T-cell (primary cell): Measurements from ENCODE around the gene LRRC36. TPM values are rescaled to one million over a fixed set of nuclear protein-coding genes. Genes with fewer than 3 reads are reported as not detected.
A peak's percentile ranks its signal among the peaks of the same experiment; 100 is the strongest.
"Not testable (repeated sequence)": the region's sequence is repeated elsewhere in the genome, so short reads cannot be mapped to it uniquely, and the experiment has no call there.

Source experiments
- ATAC-seq, 4 experiments: fragments of 200-7000 bp in 3 of 4; fragments of 150-1000 bp in 1 of 4; cut with Tn5 transposase; replicated peaks in 1 of 4; 1 replicate in 3 of 4; 2 replicates in 1 of 4; pipeline ENCODE4 v1.10.0; 2021; ENCODE audit warnings: moderate library complexity in 3 of 4, mild to moderate bottlenecking in 2 of 4, moderate number of reproducible peaks in 1 of 4
- CTCF ChIA-PET, 2 donors: fragments of 300-600 bp; sonication (Branson Sonifier 250); formaldehyde crosslinking; loops; one replicate each; lab custom pipeline; 2022; ENCODE audit warnings: antibody characterized with exemption in 2 of 2; lab: Charles Lee
- POLR2A ChIA-PET, 2 donors: fragments of 300-600 bp; sonication (Branson Sonifier 250); formaldehyde crosslinking; loops; one replicate each; lab custom pipeline; 2022; ENCODE audit warnings: antibody characterized with exemption in 2 of 2; lab: Charles Lee
- DNase-seq, 35 experiments: peaks; one replicate each; pipeline versions ENCODE4 v3.0.0 to v3.0.0-alpha.2; 2013 to 2023
- H3K27ac ChIP-seq: one replicate; pipeline ENCODE4 v1.5.1; 2013; ENCODE audit warnings: low read length
- H3K27me3 ChIP-seq, 2 experiments: replicated peaks in 1 of 2; 1 replicate in 1 of 2; 2 replicates in 1 of 2; pipeline versions ENCODE4 v1.6.1 to v1.7.0; 2013; ENCODE audit warnings: low read length in 1 of 2, mixed read lengths in 1 of 2; ENCODE audit not compliant: control insufficient read depth in 2 of 2, insufficient read depth in 2 of 2; ENCODE audit errors: extremely low read depth in 1 of 2
- H3K36me3 ChIP-seq, 2 donors: 1 replicate in 1 of 2; 2 replicates in 1 of 2; pipeline versions ENCODE4 v1.6.1 to v1.7.0; 2013; ENCODE audit warnings: low read length in 1 of 2; ENCODE audit not compliant: control insufficient read depth in 2 of 2, insufficient read depth in 1 of 2; ENCODE audit errors: extremely low read depth in 1 of 2
- H3K4me1 ChIP-seq, 2 experiments: 1 replicate in 1 of 2; 2 replicates in 1 of 2; pipeline versions ENCODE4 v1.6.1 to v1.7.0; 2013; ENCODE audit warnings: low read length in 2 of 2, mixed read lengths in 1 of 2; ENCODE audit not compliant: insufficient read depth in 2 of 2, control insufficient read depth in 1 of 2; ENCODE audit errors: extremely low read depth in 1 of 2
- H3K4me3 ChIP-seq, 2 donors: 1 replicate in 1 of 2; 2 replicates in 1 of 2; pipeline versions ENCODE4 v1.5.1 to v1.7.0; 2013; ENCODE audit warnings: mild to moderate bottlenecking in 2 of 2, low read length in 1 of 2, moderate library complexity in 1 of 2; ENCODE audit not compliant: control insufficient read depth in 1 of 2; ENCODE audit errors: extremely low read depth in 1 of 2
- H3K9me3 ChIP-seq: 2 replicates; pipeline ENCODE4 v1.7.0; 2013
- H3K27ac Mint-ChIP-seq, 2 donors: one replicate each; pipeline ENCODE4 v1.8.0; 2020 to 2021; ENCODE audit warnings: mild to moderate bottlenecking in 2 of 2, mixed read lengths in 2 of 2
- H3K27me3 Mint-ChIP-seq, 2 donors: one replicate each; pipeline ENCODE4 v1.8.0; 2021 to 2022; ENCODE audit warnings: mixed read lengths in 2 of 2
- H3K36me3 Mint-ChIP-seq: one replicate; pipeline ENCODE4 v1.8.0; 2021; ENCODE audit warnings: mixed read lengths
- H3K4me1 Mint-ChIP-seq, 3 donors: one replicate each; pipeline ENCODE4 v1.8.0; 2020 to 2022; ENCODE audit warnings: mixed read lengths in 3 of 3, mild to moderate bottlenecking in 1 of 3
- H3K4me3 Mint-ChIP-seq, 3 donors: one replicate each; pipeline ENCODE4 v1.8.0; 2020 to 2022; ENCODE audit warnings: mild to moderate bottlenecking in 3 of 3, mixed read lengths in 3 of 3, moderate library complexity in 3 of 3
- H3K9me3 Mint-ChIP-seq, 3 donors: one replicate each; pipeline ENCODE4 v1.8.0; 2020 to 2022; ENCODE audit warnings: mixed read lengths in 3 of 3
- WGBS: methylation state at CpG from one replicate; pipeline ENCODE4 v1.1.5; 2013; ENCODE audit warnings: missing lambda C conversion rate; ENCODE audit not compliant: insufficient coverage; 5-methylcytosine and 5-hydroxymethylcytosine counted together
- total RNA-seq, 35 experiments: library from RNA in 6 of 35; stranded (reverse) in 6 of 35; fragments of 120-200 nt in 1 of 35; gene quantifications; one replicate each; pipeline versions ENCODE4 v1.2.1 to v1.2.4 and lab custom pipeline; 2013 to 2026

The LRRC36 gene
- total RNA-seq, 5 donors from 2014 or later (not counting 1 experiment from before 2014, with no cell fraction given) = not detected

DNA sequence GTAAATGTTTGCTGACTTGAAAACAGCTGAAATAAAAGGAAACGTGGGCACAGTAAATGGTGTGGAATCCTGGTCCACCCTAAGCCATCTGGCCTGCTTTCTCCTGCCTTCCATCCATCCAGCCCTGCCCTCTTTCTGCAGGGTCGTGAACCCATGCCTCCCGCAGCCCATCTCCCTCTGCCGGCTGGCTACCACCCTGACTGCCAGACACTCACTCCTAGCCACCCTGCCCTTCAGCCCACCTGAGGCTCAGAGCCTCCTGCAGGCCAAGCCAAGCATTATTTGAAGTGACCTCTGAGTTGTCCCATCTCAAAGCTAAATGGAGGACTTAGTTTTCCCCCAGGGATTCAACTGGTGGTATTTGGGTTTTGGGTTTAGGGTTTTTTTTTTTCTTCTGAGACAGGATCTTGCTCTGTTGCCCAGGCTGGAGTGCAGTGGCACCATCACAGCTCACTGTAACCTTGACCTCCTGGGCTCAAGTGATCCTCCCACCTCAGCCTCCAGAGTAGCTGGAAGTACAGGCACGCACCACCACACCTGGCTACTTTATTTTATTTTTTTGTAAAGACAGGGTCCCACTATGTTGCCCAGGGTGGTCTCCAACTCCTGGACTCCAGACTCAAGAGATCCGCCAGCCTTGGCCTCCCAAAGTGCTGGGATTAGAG, 81.3 kb downstream of the LRRC36 start:
- ChIA-PET CTCF (no interaction called here), POLR2A (interaction anchor here in 1 of 2 donors (0.6 kb wide), 1 partner anchor 33 kb away, joined by 3 read pairs; no protein-coding TSS in a partner anchor)
- WGBS = 96% methylated on average over 3 of the region's 6 CpGs

GRCh38 chr16:67409631-67410030, 83.0 kb downstream of the LRRC36 start:
- no peaks in the 10 kb centered on the region for H3K36me3 ChIP-seq
- no peak overlapping the region for H3K4me3 ChIP-seq
- no peak overlapping the region for H3K4me3 Mint-ChIP-seq
- 91% methylated on average over 7 of the region's 9 CpGs for WGBS
- H3K9me3 Mint-ChIP-seq = no peaks in the 10 kb centered on the region
- no peaks in the 10 kb centered on the region for H3K36me3 Mint-ChIP-seq
- H3K27me3 ChIP-seq = peaks cover 0 to 27% of the 10 kb centered on the region in 2 experiments
- peaks cover 5 to 10% of the 10 kb centered on the region in 2 donors for H3K27me3 Mint-ChIP-seq
- H3K27ac Mint-ChIP-seq = no peak overlapping the region
- POLR2A ChIA-PET = no interaction called here
- ATAC-seq (no peak), DNase-seq (no peak)
- H3K4me1 ChIP-seq = no peaks in the 10 kb centered on the region
- H3K4me1 Mint-ChIP-seq = no peaks in the 10 kb centered on the region
- CTCF ChIA-PET = no interaction called here
- no peaks in the 10 kb centered on the region for H3K9me3 ChIP-seq
- H3K27ac ChIP-seq = no peak overlapping the region

More for the DNA sequence above, 81.3 kb downstream of the LRRC36 start:
- peaks cover 0 to 33% of the 10 kb centered on the region in 2 experiments for H3K27me3 ChIP-seq
- H3K27me3 Mint-ChIP-seq = peaks cover 10% of the 10 kb centered on the region in 2 donors
- ATAC-seq = no peak
- no peak overlapping the region for H3K4me3 Mint-ChIP-seq
- H3K4me1 ChIP-seq = no peaks in the 10 kb centered on the region
- H3K4me1 Mint-ChIP-seq = no peaks in the 10 kb centered on the region
- DNase-seq = no peak
- H3K27ac ChIP-seq = no peak overlapping the region
- H3K36me3 ChIP-seq = no peaks in the 10 kb centered on the region
- H3K27ac Mint-ChIP-seq = no peak overlapping the region
- H3K9me3 Mint-ChIP-seq = no peaks in the 10 kb centered on the region
- H3K36me3 Mint-ChIP-seq = no peaks in the 10 kb centered on the region
- no peaks in the 10 kb centered on the region for H3K9me3 ChIP-seq
- H3K4me3 ChIP-seq = no peak overlapping the region

- CTCF ChIA-PET = no interaction called here
- Histone ChIP-seq H3K4me1 (peaks cover 3 to 8% of the 10 kb centered on the region in 2 experiments), H3K4me3 (no peak overlapping the region), H3K9me3 (no peaks in the 10 kb centered on the region), H3K27me3 (peaks cover 0 to 35% of the 10 kb centered on the region in 2 experiments), H3K27ac (no peak overlapping the region), H3K36me3 (no peaks in the 10 kb centered on the region)
- Mint-ChIP-seq H3K4me3 (no peak overlapping the region), H3K9me3 (no peaks in the 10 kb centered on the region), H3K36me3 (no peaks in the 10 kb centered on the region), H3K27ac (no peak overlapping the region), H3K27me3 (peaks cover 9 to 15% of the 10 kb centered on the region in 2 donors), H3K4me1 (peaks cover under 1 to 4% (median 3%) of the 10 kb centered on the region in 3 donors)
- ATAC-seq (no peak), DNase-seq (no peak)
- 80% methylated on average over 1 of the region's 3 CpGs for WGBS
- POLR2A ChIA-PET = interaction anchor here in 1 of 2 donors (0.6 kb wide), 1 partner anchor 79 kb away, joined by 3 read pairs; no protein-coding TSS in a partner anchor
These were observed 84.7 kb downstream of the LRRC36 start for GRCh38 chr16:67411339-67411738.

GRCh38 chr16:67412294-67412693, 85.7 kb downstream of the LRRC36 start:
- H3K4me3 Mint-ChIP-seq = no peak overlapping the region
- Histone ChIP-seq H3K27me3 (peaks cover 0 to 38% of the 10 kb centered on the region in 2 experiments), H3K9me3 (no peaks in the 10 kb centered on the region), H3K4me3 (no peak overlapping the region), H3K27ac (no peak overlapping the region), H3K4me1 (peaks cover 3 to 11% of the 10 kb centered on the region in 2 experiments), H3K36me3 (no peaks in the 10 kb centered on the region)
- WGBS = no CpG with 5 or more reads among the region's 2 CpGs
- no peaks in the 10 kb centered on the region for H3K9me3 Mint-ChIP-seq
- DNase-seq (no peak), ATAC-seq (no peak)
- no peak overlapping the region for H3K27ac Mint-ChIP-seq
- CTCF ChIA-PET = no interaction called here
- POLR2A ChIA-PET = interaction anchor here in 1 of 2 donors (0.6 to 0.7 kb wide), 2 partner anchors 262 to 861 kb away, joined by 4 to 5 read pairs; partner anchors contain the start of gene B3GNT9
- H3K27me3 Mint-ChIP-seq = peaks cover 17 to 25% of the 10 kb centered on the region in 2 donors
- H3K36me3 Mint-ChIP-seq = no peaks in the 10 kb centered on the region
- peaks cover 6 to 10% (median 8%) of the 10 kb centered on the region in 3 donors for H3K4me1 Mint-ChIP-seq

- ATAC-seq = no peak
- POLR2A ChIA-PET = interaction anchor here in 1 of 2 donors (0.6 kb wide), 1 partner anchor 444 kb away, joined by 3 read pairs; no protein-coding TSS in a partner anchor
These were observed 87.6 kb downstream of the LRRC36 start for GRCh38 chr16:67413978-67414911.

DNA sequence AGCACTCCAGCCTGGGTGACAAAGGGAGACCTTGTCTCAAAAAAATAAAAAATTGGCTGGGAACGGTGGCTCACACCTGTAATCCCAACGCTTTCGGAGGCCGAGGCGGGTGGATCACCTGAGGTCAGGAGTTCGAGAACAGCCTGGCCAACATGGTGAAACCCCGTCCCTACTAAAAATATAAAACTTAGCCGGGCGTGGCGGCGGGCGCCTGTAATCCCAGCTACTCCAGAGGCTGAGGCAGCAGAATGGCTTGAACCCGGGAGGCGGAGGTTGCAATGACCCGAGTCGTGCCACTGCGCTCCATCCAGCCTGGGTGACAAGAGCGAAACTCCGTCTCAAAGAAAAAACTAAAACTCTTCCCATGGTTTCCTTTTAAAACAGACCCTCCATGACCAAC, 88.8 kb downstream of the LRRC36 start:
- peaks cover 31 to 34% of the 10 kb centered on the region in 2 donors for H3K27me3 Mint-ChIP-seq
- CTCF ChIA-PET, H3K4me3 ChIP-seq, H3K36me3 Mint-ChIP-seq, H3K27ac Mint-ChIP-seq, ATAC-seq, H3K27ac ChIP-seq, H3K9me3 Mint-ChIP-seq, DNase-seq, POLR2A ChIA-PET, H3K36me3 ChIP-seq, H3K9me3 ChIP-seq: not testable (repeated sequence)
- Histone ChIP-seq H3K4me1 (peaks cover 3 to 11% of the 10 kb centered on the region in 2 experiments), H3K27me3 (peaks cover 0 to 36% of the 10 kb centered on the region in 2 experiments)
- peak overlapping the region; percentile 43 to 57 (median 52) for H3K4me3 Mint-ChIP-seq
- peaks cover 6 to 12% (median 11%) of the 10 kb centered on the region in 3 donors for H3K4me1 Mint-ChIP-seq
- 94% methylated on average over 19 of the region's 19 CpGs for WGBS

More at GRCh38 chr16:67413978-67414911, 87.6 kb downstream of the LRRC36 start:
- H3K36me3 ChIP-seq = no peaks in the 10 kb centered on the region
- H3K4me1 ChIP-seq = peaks cover 3 to 11% of the 10 kb centered on the region in 2 experiments
- Mint-ChIP-seq H3K4me1 (peaks cover 6 to 12% (median 11%) of the 10 kb centered on the region in 3 donors), H3K36me3 (no peaks in the 10 kb centered on the region), H3K4me3 (no peak overlapping the region), H3K27ac (no peak overlapping the region), H3K9me3 (no peaks in the 10 kb centered on the region), H3K27me3 (peaks cover 25 to 33% of the 10 kb centered on the region in 2 donors)
- no peak overlapping the region for H3K4me3 ChIP-seq
- WGBS = 63% methylated on average over 6 of the region's 6 CpGs
- DNase-seq = no peak
- no peaks in the 10 kb centered on the region for H3K9me3 ChIP-seq
- H3K27ac ChIP-seq = no peak overlapping the region
- CTCF ChIA-PET = interaction anchor here in 1 of 2 donors (0.6 to 0.7 kb wide), 2 partner anchors 14 to 154 kb away, joined by 3 to 4 read pairs; no protein-coding TSS in a partner anchor
- H3K27me3 ChIP-seq = peaks cover 0 to 42% of the 10 kb centered on the region in 2 experiments
